ENCODE results near the gene DCAF11. TPM values are rescaled to one million over a fixed set of nuclear protein-coding genes. Genes with fewer than 3 reads are reported as not detected.

DCAF11 gene
- total RNA-seq, 6 donors from 2014 or later, result 68.4 to 138 (median 95.0) TPM

- no peak overlapping the region for H3K27ac ChIP-seq
- H3K4me3 ChIP-seq, result no peak overlapping the region
- WGBS, 2 donors, result 88 to 93% methylated on average over 2 to 6 of the region's 6 CpGs
- DNase-seq (no peak), ATAC-seq (ENCODE audit: low FRiP score in 2 of 2) (no peak)
- no peaks in the 10 kb centered on the region for H3K9me3 ChIP-seq
- no peaks in the 10 kb centered on the region for H3K27me3 ChIP-seq
- H3K4me1 ChIP-seq, result peaks cover 14 to 26% (median 21%) of the 10 kb centered on the region in 4 donors
- TF ChIP-seq, protein P1, sequence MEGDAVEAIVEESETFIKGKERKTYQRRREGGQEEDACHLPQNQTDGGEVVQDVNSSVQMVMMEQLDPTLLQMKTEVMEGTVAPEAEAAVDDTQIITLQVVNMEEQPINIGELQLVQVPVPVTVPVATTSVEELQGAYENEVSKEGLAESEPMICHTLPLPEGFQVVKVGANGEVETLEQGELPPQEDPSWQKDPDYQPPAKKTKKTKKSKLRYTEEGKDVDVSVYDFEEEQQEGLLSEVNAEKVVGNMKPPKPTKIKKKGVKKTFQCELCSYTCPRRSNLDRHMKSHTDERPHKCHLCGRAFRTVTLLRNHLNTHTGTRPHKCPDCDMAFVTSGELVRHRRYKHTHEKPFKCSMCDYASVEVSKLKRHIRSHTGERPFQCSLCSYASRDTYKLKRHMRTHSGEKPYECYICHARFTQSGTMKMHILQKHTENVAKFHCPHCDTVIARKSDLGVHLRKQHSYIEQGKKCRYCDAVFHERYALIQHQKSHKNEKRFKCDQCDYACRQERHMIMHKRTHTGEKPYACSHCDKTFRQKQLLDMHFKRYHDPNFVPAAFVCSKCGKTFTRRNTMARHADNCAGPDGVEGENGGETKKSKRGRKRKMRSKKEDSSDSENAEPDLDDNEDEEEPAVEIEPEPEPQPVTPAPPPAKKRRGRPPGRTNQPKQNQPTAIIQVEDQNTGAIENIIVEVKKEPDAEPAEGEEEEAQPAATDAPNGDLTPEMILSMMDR (IDR thresholded peaks at IDR 0.05), result no peak
- TF ChIP-seq EP300 (IDR thresholded peaks at IDR 0.05), result no peak
- no peak for TF ChIP-seq POLR2A (IDR thresholded peaks at IDR 0.05)
- TF ChIP-seq POLR2AphosphoS5 (IDR thresholded peaks at IDR 0.05), result no peak
- peaks cover 28 to 54% (median 47%) of the 10 kb centered on the region in 4 donors for H3K36me3 ChIP-seq
Measured at GRCh38 chr14:24117179-24117578, 2.6 kb downstream of the DCAF11 start.

DNA sequence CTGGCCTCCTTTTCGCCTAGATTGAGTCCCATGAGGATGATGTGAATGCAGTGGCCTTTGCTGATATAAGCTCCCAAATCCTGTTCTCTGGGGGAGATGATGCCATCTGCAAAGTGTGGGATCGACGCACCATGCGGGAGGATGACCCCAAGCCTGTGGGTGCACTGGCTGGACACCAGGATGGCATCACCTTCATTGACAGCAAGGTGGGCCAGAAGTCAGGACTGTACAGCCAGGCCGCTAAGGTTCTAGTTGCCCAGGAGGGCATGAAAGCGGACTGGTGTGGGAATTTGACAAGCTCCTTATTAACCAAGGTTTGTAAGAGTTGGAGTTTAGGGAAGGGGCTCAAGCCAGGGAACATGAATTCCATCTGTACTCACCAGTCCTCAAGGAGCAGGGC, 5.1 kb downstream of the DCAF11 start:
- H3K36me3 ChIP-seq, result peaks cover 38 to 76% (median 65%) of the 10 kb centered on the region in 4 donors
- H3K4me1 ChIP-seq, result peaks cover 14 to 21% (median 17%) of the 10 kb centered on the region in 4 donors
- TF ChIP-seq EP300 (IDR thresholded peaks at IDR 0.05) (no peak), POLR2AphosphoS5 (IDR thresholded peaks at IDR 0.05) (no peak), POLR2A (IDR thresholded peaks at IDR 0.05) (no peak)
- TF ChIP-seq, protein P1 (IDR thresholded peaks at IDR 0.05), result no peak
- no peaks in the 10 kb centered on the region for H3K27me3 ChIP-seq
- 95 to 97% methylated on average over 6 of the region's 6 CpGs for WGBS, 2 donors
- DNase-seq (no peak), ATAC-seq (ENCODE audit: low FRiP score in 2 of 2) (no peak)
- H3K4me3 ChIP-seq, result no peak overlapping the region
- H3K9me3 ChIP-seq, result no peaks in the 10 kb centered on the region
- H3K27ac ChIP-seq, result no peak overlapping the region

DNA sequence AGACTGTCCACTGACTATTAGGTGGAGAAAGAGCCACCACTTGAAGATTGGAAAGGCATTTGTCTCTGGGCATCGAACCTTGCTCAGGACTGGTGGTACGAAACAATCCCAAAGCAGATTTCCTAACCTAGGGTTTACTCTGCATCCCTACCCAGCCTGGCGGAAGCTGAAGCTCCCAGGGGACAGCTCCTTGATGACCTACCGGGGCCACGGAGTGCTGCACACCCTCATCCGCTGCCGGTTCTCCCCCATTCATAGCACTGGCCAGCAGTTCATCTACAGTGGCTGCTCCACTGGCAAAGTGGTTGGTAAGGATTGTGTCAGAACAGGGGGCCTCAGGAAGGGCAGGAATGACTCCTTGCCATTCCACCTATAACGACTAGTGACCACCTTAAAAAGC, 6.6 kb downstream of the DCAF11 start:
- TF ChIP-seq POLR2AphosphoS5 (IDR thresholded peaks at IDR 0.05) (no peak), POLR2A (IDR thresholded peaks at IDR 0.05) (no peak), EP300 (IDR thresholded peaks at IDR 0.05) (no peak)
- TF ChIP-seq, protein P1 (IDR thresholded peaks at IDR 0.05), result no peak
- DNase-seq, result no peak
- H3K9me3 ChIP-seq, result no peaks in the 10 kb centered on the region
- ATAC-seq (ENCODE audit: low FRiP score in 2 of 2), result no peak
- H3K27me3 ChIP-seq, result no peaks in the 10 kb centered on the region
- 96 to 100% methylated on average over 4 to 8 of the region's 8 CpGs for WGBS, 2 donors
- H3K36me3 ChIP-seq, result peaks cover 38 to 76% (median 65%) of the 10 kb centered on the region in 4 donors
- peaks cover 6 to 11% (median 9%) of the 10 kb centered on the region in 4 donors for H3K4me1 ChIP-seq
- no peak overlapping the region for H3K27ac ChIP-seq
- H3K4me3 ChIP-seq, result no peak overlapping the region

DNA sequence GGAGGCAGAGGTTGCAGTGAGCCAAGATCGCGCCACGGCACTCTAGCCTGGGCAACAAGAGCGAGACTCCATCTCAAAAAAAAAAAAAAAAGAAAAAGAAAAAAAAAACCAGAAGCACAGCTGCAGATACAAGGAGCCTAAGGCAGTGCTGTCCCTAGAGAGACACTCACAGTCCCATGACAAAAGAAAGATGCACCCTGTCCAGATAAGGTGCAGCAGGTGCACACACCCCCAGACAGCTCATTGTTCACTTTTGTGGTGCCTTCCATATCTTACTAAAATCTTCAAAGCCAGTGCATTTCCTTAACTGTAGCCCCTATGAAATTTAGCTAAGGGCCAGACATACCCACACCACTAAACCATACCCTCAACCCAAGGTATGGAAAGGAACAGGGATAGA, 7.8 kb downstream of the DCAF11 start:
- Histone ChIP-seq H3K9me3 (no peaks in the 10 kb centered on the region), H3K4me3 (no peak overlapping the region), H3K27ac (no peak overlapping the region), H3K27me3 (no peaks in the 10 kb centered on the region), H3K4me1 (no peaks in the 10 kb centered on the region), H3K36me3 (peaks cover 38 to 70% (median 61%) of the 10 kb centered on the region in 4 donors)
- DNase-seq (no peak), ATAC-seq (ENCODE audit: low FRiP score in 2 of 2) (no peak)
- 98 to 100% methylated on average over 4 of the region's 4 CpGs for WGBS, 2 donors
- TF ChIP-seq EP300 (IDR thresholded peaks at IDR 0.05) (no peak), POLR2AphosphoS5 (IDR thresholded peaks at IDR 0.05) (no peak), POLR2A (IDR thresholded peaks at IDR 0.05) (no peak)
- TF ChIP-seq, protein P1 (IDR thresholded peaks at IDR 0.05), result no peak

DNA sequence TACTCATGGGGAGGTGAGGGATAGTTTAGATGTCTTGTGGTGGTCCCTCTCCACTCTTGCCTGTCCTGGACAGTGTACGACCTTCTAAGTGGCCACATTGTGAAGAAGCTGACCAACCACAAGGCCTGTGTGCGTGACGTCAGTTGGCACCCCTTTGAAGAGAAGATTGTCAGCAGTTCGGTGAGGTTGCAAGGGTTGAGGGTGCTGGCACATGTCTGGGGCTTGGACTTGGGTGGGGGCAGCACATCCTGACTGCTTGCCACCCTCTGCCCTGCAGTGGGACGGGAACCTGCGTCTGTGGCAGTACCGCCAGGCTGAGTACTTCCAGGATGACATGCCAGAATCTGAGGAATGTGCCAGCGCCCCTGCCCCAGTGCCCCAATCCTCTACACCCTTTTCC, 8.3 kb downstream of the DCAF11 start:
- DNase-seq (no peak), ATAC-seq (ENCODE audit: low FRiP score in 2 of 2) (no peak)
- Histone ChIP-seq H3K27me3 (no peaks in the 10 kb centered on the region), H3K4me1 (no peaks in the 10 kb centered on the region), H3K27ac (no peak overlapping the region), H3K4me3 (no peak overlapping the region), H3K9me3 (no peaks in the 10 kb centered on the region), H3K36me3 (peaks cover 38 to 65% (median 58%) of the 10 kb centered on the region in 4 donors)
- 91% methylated on average over 8 of the region's 8 CpGs for whole genome bisulfite sequencing, 2 donors
- TF ChIP-seq POLR2A (IDR thresholded peaks at IDR 0.05) (no peak), EP300 (IDR thresholded peaks at IDR 0.05) (no peak), POLR2AphosphoS5 (IDR thresholded peaks at IDR 0.05) (no peak)
- TF ChIP-seq, protein P1 (IDR thresholded peaks at IDR 0.05), result no peak

All from upper lobe of left lung (tissue), 6 donors.